Liver (tissue), 3 donors: Measurements from ENCODE around the gene XCR1.

Source experiments
- JUND ChIP-seq, 2 donors: IDR thresholded peaks; 2 replicates each; pipeline ENCODE4 v1.6.1; 2016; ENCODE audit warnings: antibody characterized with exemption in 2 of 2
- TF ChIP-seq, protein P1 (sequence below): fragments of 150-350 bp; IDR thresholded peaks from 2 replicates; pipeline ENCODE4 v1.5.1; 2017; ENCODE audit warnings: improper control_type of control experiment, low read depth, low read length; ENCODE audit not compliant: missing input control
- TF ChIP-seq, protein P2 (sequence below): IDR thresholded peaks from 2 replicates; pipeline ENCODE4 v1.6.1; 2016; ENCODE audit warnings: antibody characterized with exemption, mild to moderate bottlenecking
- donor health status: healthy.
- donor health status: healthy.

DNA sequence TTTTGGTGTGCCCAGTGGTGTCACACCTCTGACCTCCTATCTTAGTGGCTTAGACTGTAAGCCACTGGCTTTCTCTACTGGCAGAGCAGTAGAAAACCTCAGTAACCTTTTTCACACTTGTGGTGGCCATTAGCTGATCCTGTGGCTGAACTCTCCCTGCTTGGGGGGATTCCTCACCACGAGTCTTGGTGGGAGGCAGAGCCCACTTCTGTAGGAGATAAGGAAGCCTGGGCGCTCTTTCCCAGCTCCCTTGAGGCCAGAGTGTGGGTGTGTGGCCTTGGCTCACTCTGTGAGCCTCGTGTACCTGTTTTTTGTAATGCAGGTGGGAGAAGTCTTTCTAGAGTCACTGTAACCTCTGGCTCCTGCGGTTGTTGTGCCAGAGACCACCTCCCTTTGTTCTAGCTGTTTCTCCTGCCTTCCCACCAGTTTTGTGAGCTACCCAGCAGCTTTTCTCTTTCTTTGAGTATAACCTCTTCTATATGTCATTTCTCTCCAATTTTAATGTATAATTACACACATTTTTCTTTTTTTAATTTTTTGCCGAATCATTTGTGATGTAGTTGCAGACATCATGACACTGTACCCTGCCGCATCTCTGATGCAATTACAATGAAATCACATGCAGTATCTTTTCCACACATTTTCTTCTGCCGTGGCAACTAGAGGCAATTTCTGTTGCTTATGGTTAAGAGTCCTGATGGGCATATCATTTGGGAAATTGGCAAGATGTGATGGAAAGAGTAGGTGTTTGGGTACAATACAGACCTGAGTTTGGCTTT is 13.8 kb downstream of the XCR1 start:
- TF ChIP-seq, protein P1, sequence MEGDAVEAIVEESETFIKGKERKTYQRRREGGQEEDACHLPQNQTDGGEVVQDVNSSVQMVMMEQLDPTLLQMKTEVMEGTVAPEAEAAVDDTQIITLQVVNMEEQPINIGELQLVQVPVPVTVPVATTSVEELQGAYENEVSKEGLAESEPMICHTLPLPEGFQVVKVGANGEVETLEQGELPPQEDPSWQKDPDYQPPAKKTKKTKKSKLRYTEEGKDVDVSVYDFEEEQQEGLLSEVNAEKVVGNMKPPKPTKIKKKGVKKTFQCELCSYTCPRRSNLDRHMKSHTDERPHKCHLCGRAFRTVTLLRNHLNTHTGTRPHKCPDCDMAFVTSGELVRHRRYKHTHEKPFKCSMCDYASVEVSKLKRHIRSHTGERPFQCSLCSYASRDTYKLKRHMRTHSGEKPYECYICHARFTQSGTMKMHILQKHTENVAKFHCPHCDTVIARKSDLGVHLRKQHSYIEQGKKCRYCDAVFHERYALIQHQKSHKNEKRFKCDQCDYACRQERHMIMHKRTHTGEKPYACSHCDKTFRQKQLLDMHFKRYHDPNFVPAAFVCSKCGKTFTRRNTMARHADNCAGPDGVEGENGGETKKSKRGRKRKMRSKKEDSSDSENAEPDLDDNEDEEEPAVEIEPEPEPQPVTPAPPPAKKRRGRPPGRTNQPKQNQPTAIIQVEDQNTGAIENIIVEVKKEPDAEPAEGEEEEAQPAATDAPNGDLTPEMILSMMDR: no peak
- TF ChIP-seq, protein P2, sequence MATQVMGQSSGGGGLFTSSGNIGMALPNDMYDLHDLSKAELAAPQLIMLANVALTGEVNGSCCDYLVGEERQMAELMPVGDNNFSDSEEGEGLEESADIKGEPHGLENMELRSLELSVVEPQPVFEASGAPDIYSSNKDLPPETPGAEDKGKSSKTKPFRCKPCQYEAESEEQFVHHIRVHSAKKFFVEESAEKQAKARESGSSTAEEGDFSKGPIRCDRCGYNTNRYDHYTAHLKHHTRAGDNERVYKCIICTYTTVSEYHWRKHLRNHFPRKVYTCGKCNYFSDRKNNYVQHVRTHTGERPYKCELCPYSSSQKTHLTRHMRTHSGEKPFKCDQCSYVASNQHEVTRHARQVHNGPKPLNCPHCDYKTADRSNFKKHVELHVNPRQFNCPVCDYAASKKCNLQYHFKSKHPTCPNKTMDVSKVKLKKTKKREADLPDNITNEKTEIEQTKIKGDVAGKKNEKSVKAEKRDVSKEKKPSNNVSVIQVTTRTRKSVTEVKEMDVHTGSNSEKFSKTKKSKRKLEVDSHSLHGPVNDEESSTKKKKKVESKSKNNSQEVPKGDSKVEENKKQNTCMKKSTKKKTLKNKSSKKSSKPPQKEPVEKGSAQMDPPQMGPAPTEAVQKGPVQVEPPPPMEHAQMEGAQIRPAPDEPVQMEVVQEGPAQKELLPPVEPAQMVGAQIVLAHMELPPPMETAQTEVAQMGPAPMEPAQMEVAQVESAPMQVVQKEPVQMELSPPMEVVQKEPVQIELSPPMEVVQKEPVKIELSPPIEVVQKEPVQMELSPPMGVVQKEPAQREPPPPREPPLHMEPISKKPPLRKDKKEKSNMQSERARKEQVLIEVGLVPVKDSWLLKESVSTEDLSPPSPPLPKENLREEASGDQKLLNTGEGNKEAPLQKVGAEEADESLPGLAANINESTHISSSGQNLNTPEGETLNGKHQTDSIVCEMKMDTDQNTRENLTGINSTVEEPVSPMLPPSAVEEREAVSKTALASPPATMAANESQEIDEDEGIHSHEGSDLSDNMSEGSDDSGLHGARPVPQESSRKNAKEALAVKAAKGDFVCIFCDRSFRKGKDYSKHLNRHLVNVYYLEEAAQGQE: no peak
- no peak for TF ChIP-seq JUND (IDR thresholded peaks at IDR 0.05)
